AG04449 (cell line): ENCODE results near the gene PARP8.

ENCODE experiments used
- CTCF ChIA-PET: fragments of 350-600 bp; formaldehyde crosslinking; extraction: SDS; loops from one replicate; lab custom pipeline; 2021; ENCODE audit warnings: antibody characterized with exemption; lab: Yijun Ruan, JAX
- POLR2A ChIA-PET: fragments of 400-600, 350-600 bp; formaldehyde crosslinking; extraction: SDS; loops from one replicate; lab custom pipeline; 2020; ENCODE audit warnings: antibody characterized with exemption, inconsistent platforms; lab: Yijun Ruan, JAX
- DNase-seq: peaks from one replicate; pipeline ENCODE4 v3.0.0-alpha.2; 2010; ENCODE audit warnings: low read depth, low spot score
- H3K4me3 ChIP-seq: 2 replicates; pipeline ENCODE4 v1.5.1; 2011; ENCODE audit warnings: low read depth, mild to moderate bottlenecking, control low read depth, low read length
- CTCF ChIP-seq: IDR thresholded peaks from one replicate; pipeline ENCODE4 v1.5.1; 2011; ENCODE audit warnings: mild to moderate bottlenecking, moderate library complexity, low read length, control low read depth, inconsistent platforms; ENCODE audit not compliant: insufficient read depth; ENCODE audit errors: missing control alignments

The PARP8 gene

GRCh38 chr5:50813691-50814090, 147.3 kb downstream of the PARP8 start:
- ChIA-PET CTCF (no interaction called here), POLR2A (no interaction called here)
- no peak for DNase-seq
- TF ChIP-seq CTCF = no peak
- H3K4me3 ChIP-seq = no peak overlapping the region

GRCh38 chr5:50814556-50814955, 148.1 kb downstream of the PARP8 start:
- no peak for DNase-seq
- TF ChIP-seq CTCF = no peak
- H3K4me3 ChIP-seq = no peak overlapping the region
- ChIA-PET POLR2A (no interaction called here), CTCF (no interaction called here)

- no peak overlapping the region for H3K4me3 ChIP-seq
- ChIA-PET CTCF (no interaction called here), POLR2A (no interaction called here)
- no peak for TF ChIP-seq CTCF
- no peak for DNase-seq
These were observed 155.6 kb downstream of the PARP8 start for GRCh38 chr5:50822046-50822445.

- no peak overlapping the region for H3K4me3 ChIP-seq
- CTCF ChIA-PET = no interaction called here
- TF ChIP-seq CTCF = no peak
- DNase-seq = no peak
- POLR2A ChIA-PET = no interaction called here
These were observed 156.3 kb downstream of the PARP8 start for GRCh38 chr5:50822761-50823160.

GRCh38 chr5:50823568-50823967, 157.1 kb downstream of the PARP8 start:
- ChIA-PET POLR2A (no interaction called here), CTCF (no interaction called here)
- no peak for DNase-seq
- no peak for TF ChIP-seq CTCF
- no peak overlapping the region for H3K4me3 ChIP-seq

GRCh38 chr5:50824109-50824508, 157.7 kb downstream of the PARP8 start:
- POLR2A ChIA-PET = no interaction called here

More at GRCh38 chr5:50824109-50824508, 157.7 kb downstream of the PARP8 start:
- CTCF ChIA-PET = no interaction called here
- DNase-seq = no peak
- no peak for TF ChIP-seq CTCF
- no peak overlapping the region for H3K4me3 ChIP-seq
